Stomach smooth muscle (tissue), 2 donors: ENCODE data around the gene EZR.

Experiments
- H3K27ac ChIP-seq: one replicate; pipeline ENCODE4 v1.7.0; 2013; ENCODE audit warnings: mild to moderate bottlenecking, low read length, inconsistent platforms
- H3K27me3 ChIP-seq, 2 donors: one replicate each; pipeline ENCODE4 v1.7.0; 2013; ENCODE audit warnings: low read length in 2 of 2; ENCODE audit not compliant: insufficient read depth in 2 of 2, control insufficient read depth in 1 of 2
- H3K36me3 ChIP-seq, 2 donors: one replicate each; pipeline ENCODE4 v1.7.0; 2013; ENCODE audit warnings: low read length in 2 of 2; ENCODE audit not compliant: control insufficient read depth in 2 of 2, insufficient read depth in 2 of 2
- H3K4me1 ChIP-seq: one replicate; pipeline ENCODE4 v1.7.0; 2013; ENCODE audit warnings: low read length; ENCODE audit not compliant: control insufficient read depth, insufficient read depth
- H3K4me3 ChIP-seq, 2 donors: one replicate each; pipeline ENCODE4 v1.7.0; 2013; ENCODE audit warnings: low read length in 2 of 2
- H3K9ac ChIP-seq, 2 donors: one replicate each; pipeline ENCODE4 v1.7.0; 2013; ENCODE audit warnings: low read length in 2 of 2, mild to moderate bottlenecking in 1 of 2
- H3K9me3 ChIP-seq, 2 donors: one replicate each; pipeline ENCODE4 v1.7.0; 2013; ENCODE audit warnings: low read length in 2 of 2; ENCODE audit not compliant: control insufficient read depth in 2 of 2
- donor health status: healthy.
- donor health status: Pancreatic carcinoma.

The EZR gene

GRCh38 chr6:158773581-158774449 lies 45.4 kb downstream of the EZR start:
- H3K9ac ChIP-seq: no peak overlapping the region
- peaks cover 55 to 57% of the 10 kb centered on the region in 2 donors for H3K36me3 ChIP-seq
- no peak overlapping the region for H3K27ac ChIP-seq
- H3K4me1 ChIP-seq: peaks cover 2% of the 10 kb centered on the region
- H3K27me3 ChIP-seq: no peaks in the 10 kb centered on the region
- H3K9me3 ChIP-seq: no peaks in the 10 kb centered on the region
- H3K4me3 ChIP-seq: no peak overlapping the region

DNA sequence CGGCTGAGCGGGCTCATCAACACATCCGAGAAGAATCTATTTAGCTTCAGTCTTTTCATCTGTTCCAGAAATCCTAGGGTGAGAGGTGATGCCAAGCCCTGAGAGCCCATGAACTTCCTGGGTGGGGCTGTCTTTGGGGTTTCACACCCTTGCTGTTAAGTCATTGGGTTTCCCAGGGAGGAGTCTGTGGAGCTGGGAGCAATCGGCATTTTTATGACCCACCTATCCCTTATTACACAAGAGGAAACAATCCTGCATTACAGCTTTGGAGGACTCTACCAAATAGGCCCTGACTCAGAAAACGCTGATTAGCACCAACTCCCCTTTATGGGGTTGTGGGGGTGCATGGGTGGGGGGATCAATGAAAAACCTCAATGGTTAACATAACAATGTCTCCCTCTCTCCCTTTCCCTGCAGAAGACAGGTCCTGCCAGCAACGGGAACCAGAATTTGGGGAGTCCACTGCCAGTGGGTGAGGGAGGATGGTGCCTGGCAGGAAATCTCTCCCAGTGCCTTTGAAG lies 46.3 kb downstream of the EZR start:
- no peak overlapping the region for H3K27ac ChIP-seq

DNA sequence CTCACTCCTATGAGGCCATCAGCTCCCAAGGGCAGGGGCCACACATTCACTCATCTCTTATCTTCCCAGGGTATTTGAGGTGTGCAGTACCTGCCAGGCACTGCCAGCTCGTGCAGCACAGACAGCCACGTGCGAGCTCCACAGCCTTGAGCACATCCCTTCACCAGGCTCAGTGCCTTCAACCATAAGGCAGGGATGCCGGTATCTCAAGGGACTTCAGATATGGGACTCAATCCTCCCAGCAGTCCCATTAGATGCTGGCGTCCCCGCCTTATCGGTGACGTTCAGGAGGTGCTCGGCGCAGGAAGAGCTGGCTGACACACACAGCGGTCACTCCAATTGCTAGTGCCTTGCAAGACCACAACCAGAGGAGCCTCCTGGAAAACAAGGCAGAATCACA lies 47.0 kb downstream of the EZR start:
- H3K9me3 ChIP-seq: no peaks in the 10 kb centered on the region
- peaks cover 2% of the 10 kb centered on the region for H3K4me1 ChIP-seq
- no peak overlapping the region for H3K27ac ChIP-seq
- no peak overlapping the region for H3K9ac ChIP-seq
- no peaks in the 10 kb centered on the region for H3K27me3 ChIP-seq
- H3K4me3 ChIP-seq: no peak overlapping the region
- peaks cover 59 to 63% of the 10 kb centered on the region in 2 donors for H3K36me3 ChIP-seq

More for the DNA sequence above, 46.3 kb downstream of the EZR start:
- Histone ChIP-seq H3K4me1 (peaks cover 2% of the 10 kb centered on the region), H3K9me3 (no peaks in the 10 kb centered on the region), H3K4me3 (no peak overlapping the region), H3K27me3 (no peaks in the 10 kb centered on the region), H3K9ac (no peak overlapping the region), H3K36me3 (peaks cover 59 to 62% of the 10 kb centered on the region in 2 donors)

DNA sequence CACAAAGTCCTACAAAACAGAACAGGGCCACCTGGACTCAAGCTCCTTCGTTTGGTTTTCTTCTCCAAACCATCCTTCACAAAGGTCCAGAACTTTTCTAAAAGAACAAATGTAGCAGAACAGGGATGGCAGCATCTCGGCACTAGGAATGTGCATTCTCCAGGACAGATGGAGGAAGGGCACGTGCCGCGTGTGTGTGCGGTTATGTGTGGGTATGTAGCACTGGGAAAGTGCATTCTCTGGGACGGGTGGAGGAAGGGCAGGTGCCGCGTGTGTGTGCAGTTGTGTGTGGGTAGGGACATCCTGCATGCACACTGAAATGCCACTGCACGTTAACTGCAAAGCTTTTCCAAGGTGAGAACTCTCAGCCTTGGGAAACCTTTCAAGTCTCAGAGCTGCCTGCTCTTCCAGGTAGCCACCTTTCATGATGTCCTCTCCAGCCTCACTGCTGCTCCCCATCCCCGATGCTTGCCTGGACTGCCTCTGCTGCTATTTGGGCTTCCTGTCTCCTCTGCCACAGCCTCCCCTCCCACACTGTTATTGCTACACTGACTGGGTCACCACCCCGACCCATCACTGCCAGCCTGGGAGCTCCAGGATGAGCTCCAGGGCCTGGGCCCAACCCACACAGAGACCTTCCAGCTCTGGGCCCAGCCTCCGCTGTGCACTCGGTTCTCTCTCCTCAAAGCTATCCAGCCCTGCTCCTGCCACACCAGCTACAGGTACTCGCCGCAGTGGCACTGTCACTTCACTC lies 47.6 kb downstream of the EZR start:
- H3K9ac ChIP-seq: no peak overlapping the region
- H3K27ac ChIP-seq: no peak overlapping the region
- H3K36me3 ChIP-seq: peaks cover 60 to 67% of the 10 kb centered on the region in 2 donors
- peaks cover 2% of the 10 kb centered on the region for H3K4me1 ChIP-seq
- no peaks in the 10 kb centered on the region for H3K9me3 ChIP-seq
- no peaks in the 10 kb centered on the region for H3K27me3 ChIP-seq
- H3K4me3 ChIP-seq: no peak overlapping the region

GRCh38 chr6:158770533-158771330 lies 48.4 kb downstream of the EZR start:
- H3K36me3 ChIP-seq: peaks cover 58 to 64% of the 10 kb centered on the region in 2 donors
- H3K4me3 ChIP-seq: no peak overlapping the region
- H3K27ac ChIP-seq: no peak overlapping the region
- H3K9ac ChIP-seq: no peak overlapping the region
- no peaks in the 10 kb centered on the region for H3K9me3 ChIP-seq
- H3K4me1 ChIP-seq: peaks cover 2% of the 10 kb centered on the region
- H3K27me3 ChIP-seq: no peaks in the 10 kb centered on the region

DNA sequence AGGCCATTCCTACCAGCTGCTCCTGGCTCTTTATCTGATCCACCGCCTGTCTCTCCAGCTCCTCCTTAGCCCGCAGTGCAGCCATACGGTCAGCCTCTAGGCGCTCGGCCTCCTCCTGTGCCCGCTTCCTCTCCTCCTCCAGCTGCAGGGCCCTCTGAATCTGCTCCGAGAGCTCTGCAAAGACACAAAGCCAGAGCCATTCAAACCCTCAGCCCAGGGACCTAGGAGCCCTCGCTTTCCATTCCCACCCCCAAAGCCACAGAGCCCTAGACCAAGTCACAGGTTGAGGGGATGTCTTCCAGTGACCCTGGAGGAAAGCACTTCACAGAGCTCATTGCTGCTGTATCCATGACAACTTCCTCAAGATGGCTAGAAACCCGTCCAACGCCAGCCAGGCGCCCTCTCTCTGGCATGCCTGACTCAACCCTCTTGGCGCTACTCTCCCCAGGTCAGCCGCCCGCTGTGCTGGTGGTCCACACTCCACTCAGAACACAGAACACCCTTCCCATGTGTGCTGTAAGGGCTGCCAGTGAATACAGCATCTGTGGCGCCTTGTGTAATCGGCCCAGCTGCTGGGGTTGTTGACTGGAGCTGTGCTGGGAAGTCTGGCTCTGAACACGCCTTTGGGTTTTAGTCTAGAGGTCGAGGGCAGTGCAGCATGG lies 49.3 kb downstream of the EZR start:
- no peak overlapping the region for H3K27ac ChIP-seq
- peaks cover 56 to 62% of the 10 kb centered on the region in 2 donors for H3K36me3 ChIP-seq
- peaks cover 2% of the 10 kb centered on the region for H3K4me1 ChIP-seq
- H3K27me3 ChIP-seq: no peaks in the 10 kb centered on the region
- H3K9ac ChIP-seq: no peak overlapping the region
- H3K4me3 ChIP-seq: no peak overlapping the region
- no peaks in the 10 kb centered on the region for H3K9me3 ChIP-seq

DNA sequence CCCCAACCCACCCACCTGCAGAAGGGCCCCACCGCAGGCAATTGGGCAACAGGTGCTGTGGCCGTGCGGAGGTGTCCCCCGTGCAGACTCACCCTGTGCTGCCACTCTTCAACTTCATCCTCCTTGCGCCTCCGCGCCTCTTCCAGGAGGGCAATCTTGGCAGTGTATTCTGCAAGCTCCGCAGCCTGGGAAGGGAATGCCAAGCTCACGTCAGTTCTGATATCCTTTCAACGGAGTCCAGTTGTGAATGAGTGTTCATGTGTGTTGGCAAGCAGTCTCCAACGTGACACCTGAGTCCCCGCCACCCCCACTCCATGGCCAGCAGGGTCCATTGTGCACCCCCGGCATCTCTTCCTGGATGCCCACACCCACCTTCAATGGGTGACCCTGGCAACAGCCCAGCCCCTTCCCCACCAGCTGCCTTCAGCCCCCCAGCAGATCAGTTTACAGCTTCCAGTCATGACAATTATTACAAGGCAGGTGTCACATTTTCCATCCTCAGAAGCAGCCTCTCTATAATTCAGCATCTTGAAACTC lies 49.9 kb downstream of the EZR start:
- Histone ChIP-seq H3K4me3 (no peak overlapping the region), H3K27ac (no peak overlapping the region)

DNA sequence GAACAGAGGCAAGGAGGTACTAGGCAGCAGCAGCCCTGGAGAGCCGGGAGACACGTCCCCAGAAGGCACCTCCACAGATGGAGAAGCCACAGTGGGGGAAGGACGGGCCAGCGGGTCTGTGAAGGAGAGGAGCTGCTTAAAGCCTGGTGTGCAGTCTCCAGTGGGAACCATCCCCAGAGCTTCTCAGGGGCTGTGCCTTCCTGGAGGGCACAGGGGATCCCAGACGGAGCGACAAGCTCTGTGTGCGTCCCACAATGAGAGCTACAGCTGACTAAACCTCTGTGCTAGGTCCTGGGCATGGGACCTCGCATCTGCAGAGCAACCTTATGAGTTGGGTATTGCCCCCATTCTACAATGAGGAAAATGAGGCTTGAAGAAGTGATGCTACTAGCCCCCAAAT lies 50.7 kb downstream of the EZR start:
- Histone ChIP-seq H3K36me3 (peaks cover 57 to 59% of the 10 kb centered on the region in 2 donors), H3K4me3 (no peak overlapping the region), H3K27me3 (no peaks in the 10 kb centered on the region), H3K9ac (no peak overlapping the region), H3K4me1 (peaks cover 2% of the 10 kb centered on the region), H3K27ac (no peak overlapping the region), H3K9me3 (no peaks in the 10 kb centered on the region)

More for the DNA sequence above, 49.9 kb downstream of the EZR start:
- H3K27me3 ChIP-seq: no peaks in the 10 kb centered on the region
- H3K36me3 ChIP-seq: peaks cover 59 to 61% of the 10 kb centered on the region in 2 donors
- no peak overlapping the region for H3K9ac ChIP-seq
- H3K9me3 ChIP-seq: no peaks in the 10 kb centered on the region
- peaks cover 2% of the 10 kb centered on the region for H3K4me1 ChIP-seq

GRCh38 chr6:158767709-158768108 lies 51.5 kb downstream of the EZR start:
- Histone ChIP-seq H3K36me3 (peaks cover 57 to 59% of the 10 kb centered on the region in 2 donors), H3K27me3 (no peaks in the 10 kb centered on the region), H3K9ac (no peak overlapping the region), H3K4me3 (no peak overlapping the region), H3K27ac (no peak overlapping the region), H3K4me1 (peaks cover 2% of the 10 kb centered on the region), H3K9me3 (no peaks in the 10 kb centered on the region)
